Measurements from ENCODE around the gene PMEPA1. TPM values are rescaled to one million over a fixed set of nuclear protein-coding genes. Genes with fewer than 3 reads are reported as not detected.
A peak's percentile ranks its signal among the peaks of the same experiment; 100 is the strongest.

PMEPA1 gene, protein sequence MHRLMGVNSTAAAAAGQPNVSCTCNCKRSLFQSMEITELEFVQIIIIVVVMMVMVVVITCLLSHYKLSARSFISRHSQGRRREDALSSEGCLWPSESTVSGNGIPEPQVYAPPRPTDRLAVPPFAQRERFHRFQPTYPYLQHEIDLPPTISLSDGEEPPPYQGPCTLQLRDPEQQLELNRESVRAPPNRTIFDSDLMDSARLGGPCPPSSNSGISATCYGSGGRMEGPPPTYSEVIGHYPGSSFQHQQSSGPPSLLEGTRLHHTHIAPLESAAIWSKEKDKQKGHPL
- 3.3 and 3.4 TPM in 2 replicates for total RNA-seq (2014; rRNA removed; shearing (Covaris generic); ENCODE audit: low replicate concordance)

DNA sequence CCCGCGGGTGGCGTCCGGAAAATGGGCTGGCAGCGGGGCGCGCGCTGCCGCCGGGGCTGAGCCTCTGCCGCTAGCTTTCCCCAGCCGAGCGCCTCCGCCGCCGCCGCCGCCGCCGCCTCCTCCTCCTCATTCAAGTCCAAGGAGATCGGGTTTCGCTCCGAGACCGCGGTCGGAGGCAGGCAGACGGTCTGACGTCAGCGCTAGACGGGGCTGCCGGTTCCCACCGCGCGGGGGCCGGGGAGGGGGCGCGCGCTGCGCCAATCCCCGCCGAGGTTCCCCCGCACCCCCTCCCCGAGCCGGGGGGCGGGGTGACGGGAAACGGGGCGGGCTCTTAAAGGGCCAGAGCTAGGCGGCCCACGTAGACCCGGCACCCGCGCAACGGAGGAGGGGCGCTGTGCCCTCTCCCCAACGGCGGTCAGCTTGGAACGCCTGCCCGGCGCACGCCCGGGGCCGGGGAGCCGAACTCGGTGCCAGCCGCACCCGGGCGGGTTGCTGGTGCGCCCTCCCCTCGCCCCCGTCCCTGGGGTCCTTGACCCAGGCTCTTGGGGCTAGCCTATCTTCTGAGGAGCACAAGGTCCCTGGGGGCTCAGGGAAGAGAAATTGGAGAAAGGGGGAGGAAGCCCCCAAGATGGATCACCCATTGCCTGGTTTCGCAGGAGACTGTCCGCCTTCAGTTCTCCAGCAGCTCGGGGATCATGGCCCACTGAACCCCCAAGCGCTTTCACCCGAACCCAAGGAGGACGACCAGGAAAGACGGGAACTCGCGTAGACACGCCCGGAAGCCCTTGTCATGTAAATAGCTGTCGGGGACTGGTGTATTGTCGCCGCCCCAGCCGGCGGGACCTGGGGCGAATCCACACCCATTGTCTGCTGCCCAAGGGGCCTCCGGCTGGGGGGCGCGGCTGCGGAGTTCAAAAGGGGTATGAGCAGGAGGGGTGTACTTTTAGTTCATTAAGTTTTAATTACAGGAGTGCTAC is at the start of gene PMEPA1:
TSS of gene PMEPA1 (minus strand) at position 193 of the 977 bp plus-strand sequence. CDS start 433 bp downstream, outside the sequence.
- DNase-seq, result peak; percentile 96
- H3K27me3 ChIP-seq, result no peaks in the 10 kb centered on the region
- H3K4me3 ChIP-seq, result peak within 1 kb of the TSS; percentile 53
- H3K9me3 ChIP-seq, result no peaks in the 10 kb centered on the region
- H3K36me3 ChIP-seq, result no peaks in the 10 kb centered on the region; the same call in 1 of the 2 replicates

DNA sequence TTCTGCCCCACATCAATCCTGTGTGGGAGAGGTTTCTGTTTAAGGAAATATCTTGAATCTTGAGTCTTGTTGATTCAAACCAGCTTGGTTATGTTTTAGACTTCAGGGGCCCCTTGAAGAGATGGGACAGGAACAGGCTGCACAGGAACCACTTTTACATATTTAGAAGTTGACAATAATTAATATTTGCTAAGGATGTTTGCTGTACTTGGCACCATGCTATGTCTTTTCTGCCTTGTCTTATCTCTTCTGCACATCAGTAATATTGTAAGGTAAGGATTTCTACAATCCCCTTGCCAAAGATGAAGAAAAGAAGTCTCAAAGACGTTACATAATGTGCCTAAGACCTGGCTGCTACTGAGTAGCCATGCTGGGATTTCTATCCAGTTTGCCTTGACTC is 48.0 kb upstream of the PMEPA1 start:
- Histone ChIP-seq H3K4me3 (no peak overlapping the region), H3K9me3 (0 out of 2 replicates have a peak, but pooled peaks cover 5% of the 10 kb centered on the region), H3K27me3 (no peaks in the 10 kb centered on the region), H3K36me3 (no peaks in the 10 kb centered on the region)
- DNase-seq, result no peak

DNA sequence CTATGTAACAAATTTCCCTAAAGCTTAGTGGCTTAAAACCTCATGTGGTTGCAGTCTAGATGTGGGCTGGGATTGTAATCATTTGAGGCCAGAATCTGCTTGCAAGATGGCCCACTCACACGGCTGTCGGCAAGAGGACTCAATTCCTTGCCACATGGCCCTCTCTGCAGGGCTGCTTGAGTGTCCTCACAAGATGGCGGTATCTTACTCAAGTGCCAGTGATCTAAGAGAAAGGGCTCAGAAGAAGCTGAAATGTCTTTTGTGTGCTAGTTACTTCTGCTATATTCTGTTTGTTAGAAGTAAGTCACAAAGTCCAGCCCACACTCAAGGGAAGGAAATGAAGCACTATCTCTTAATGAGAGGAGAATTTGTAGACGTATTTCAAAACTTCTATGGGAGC is 47.1 kb upstream of the PMEPA1 start:
- H3K27me3 ChIP-seq, result no peaks in the 10 kb centered on the region
- DNase-seq, result no peak
- H3K9me3 ChIP-seq, result 0 out of 2 replicates have a peak, but pooled peaks cover 5% of the 10 kb centered on the region
- no peak overlapping the region for H3K4me3 ChIP-seq
- H3K36me3 ChIP-seq, result no peaks in the 10 kb centered on the region

DNA sequence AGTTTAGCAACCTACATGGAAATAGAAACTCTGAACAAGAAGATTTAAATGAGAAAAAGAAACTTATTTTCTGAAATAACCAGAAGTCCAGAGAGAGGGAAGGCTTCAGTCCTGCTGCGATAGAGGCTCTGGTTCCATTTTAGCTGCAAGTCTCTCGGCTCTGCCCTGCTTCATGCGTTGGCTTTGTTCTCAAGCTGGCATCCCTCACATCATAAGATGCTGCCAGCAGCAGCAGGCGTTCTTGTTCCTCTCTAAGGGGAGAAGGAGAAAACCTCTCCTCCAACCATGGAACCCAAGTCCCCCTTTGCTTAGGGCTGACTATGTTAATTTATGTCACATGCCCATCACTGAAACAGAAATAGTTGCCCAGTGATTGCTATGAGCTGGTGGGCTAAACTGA is 46.4 kb upstream of the PMEPA1 start:
- Histone ChIP-seq H3K27me3 (no peaks in the 10 kb centered on the region), H3K36me3 (no peaks in the 10 kb centered on the region), H3K9me3 (0 out of 2 replicates have a peak, but pooled peaks cover 5% of the 10 kb centered on the region), H3K4me3 (no peak overlapping the region)
- DNase-seq, result no peak

DNA sequence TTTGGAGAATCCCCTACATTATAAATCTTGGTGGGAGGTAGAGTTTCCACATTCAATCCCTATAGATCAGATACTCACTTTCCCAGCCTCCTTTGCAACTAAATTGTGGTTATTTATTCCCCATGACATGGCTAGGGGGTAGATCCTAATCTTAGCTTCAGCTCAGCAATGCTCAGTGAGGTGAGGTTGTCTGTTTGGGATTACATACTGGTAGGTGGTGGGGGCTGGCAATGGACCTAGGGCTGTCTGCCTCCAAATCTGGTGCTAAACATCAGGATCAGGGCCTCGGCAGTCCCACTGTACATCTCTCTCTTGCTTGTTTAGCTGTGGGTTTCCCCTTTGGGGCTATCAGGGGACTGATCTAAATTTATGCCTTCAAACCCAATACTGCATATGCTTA is 45.8 kb upstream of the PMEPA1 start:
- DNase-seq, result no peak
- H3K36me3 ChIP-seq, result no peaks in the 10 kb centered on the region
- 0 out of 2 replicates have a peak, but pooled peaks cover 5% of the 10 kb centered on the region for H3K9me3 ChIP-seq
- no peak overlapping the region for H3K4me3 ChIP-seq
- H3K27me3 ChIP-seq, result no peaks in the 10 kb centered on the region

DNA sequence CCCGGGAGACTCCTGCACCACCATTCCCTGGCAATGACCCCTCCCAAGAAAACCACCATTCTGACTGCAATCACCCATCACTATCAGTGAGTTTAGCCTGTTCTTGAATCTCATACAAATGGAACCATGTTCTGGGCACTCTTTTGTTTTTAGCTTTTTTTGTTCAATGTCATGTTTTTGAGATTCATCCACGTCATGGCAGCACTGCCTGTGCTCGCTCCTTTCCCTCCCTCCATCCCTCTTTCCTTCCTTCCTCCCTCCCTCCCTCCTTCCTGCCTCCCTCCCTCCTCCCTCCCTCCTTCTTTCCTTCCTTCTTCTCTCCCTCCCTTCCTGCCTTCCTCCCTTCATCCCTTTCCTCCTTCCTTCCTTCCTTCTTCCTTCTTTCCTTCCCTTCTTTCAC is 44.4 kb upstream of the PMEPA1 start:
- no peak for DNase-seq
- Histone ChIP-seq H3K27me3 (no peaks in the 10 kb centered on the region), H3K4me3 (no peak overlapping the region), H3K36me3 (no peaks in the 10 kb centered on the region), H3K9me3 (0 out of 2 replicates have a peak, but pooled peaks cover 5% of the 10 kb centered on the region)

DNA sequence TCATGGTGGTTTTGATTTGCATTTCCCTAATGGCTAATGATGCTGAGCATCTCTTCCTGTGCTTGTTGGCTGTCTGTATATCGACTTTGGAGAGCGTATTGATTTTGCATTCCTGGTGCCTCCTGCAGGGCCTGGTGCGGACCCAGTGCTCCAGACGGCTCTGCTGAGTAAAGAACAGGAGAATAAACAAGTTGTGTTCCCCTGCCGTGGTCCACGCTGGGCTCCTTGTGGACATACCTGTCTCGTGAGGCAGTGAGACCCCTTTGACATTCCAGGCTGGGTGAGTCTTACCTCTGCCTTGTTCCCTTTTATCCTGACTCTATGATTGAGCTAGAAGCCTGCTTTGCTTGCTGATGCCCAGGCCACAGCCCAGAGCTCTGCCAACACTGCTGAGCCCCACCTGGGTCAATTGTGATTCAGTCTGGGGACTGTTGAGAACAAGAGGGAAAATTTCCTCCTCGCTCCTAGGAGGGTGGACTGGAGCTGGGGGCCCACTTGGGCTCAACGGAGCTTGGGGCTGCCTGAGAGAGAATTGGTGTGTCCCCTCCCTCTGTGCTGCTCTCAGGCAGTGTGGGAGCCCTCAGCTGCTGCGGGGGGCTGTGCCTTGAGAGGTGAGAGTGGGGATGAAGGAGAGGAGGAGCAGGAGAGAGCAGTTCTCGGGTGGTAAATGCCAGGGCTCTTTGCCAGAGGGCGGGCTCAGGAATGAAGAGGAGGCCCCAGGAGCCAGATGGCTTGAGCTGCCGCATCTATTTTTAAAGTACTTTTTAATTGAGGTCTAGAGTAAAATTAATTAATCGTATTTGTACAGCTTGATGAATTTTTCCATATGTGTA is 43.7 kb upstream of the PMEPA1 start:
- no peak for DNase-seq
- Histone ChIP-seq H3K36me3 (no peaks in the 10 kb centered on the region), H3K27me3 (no peaks in the 10 kb centered on the region)

DNA sequence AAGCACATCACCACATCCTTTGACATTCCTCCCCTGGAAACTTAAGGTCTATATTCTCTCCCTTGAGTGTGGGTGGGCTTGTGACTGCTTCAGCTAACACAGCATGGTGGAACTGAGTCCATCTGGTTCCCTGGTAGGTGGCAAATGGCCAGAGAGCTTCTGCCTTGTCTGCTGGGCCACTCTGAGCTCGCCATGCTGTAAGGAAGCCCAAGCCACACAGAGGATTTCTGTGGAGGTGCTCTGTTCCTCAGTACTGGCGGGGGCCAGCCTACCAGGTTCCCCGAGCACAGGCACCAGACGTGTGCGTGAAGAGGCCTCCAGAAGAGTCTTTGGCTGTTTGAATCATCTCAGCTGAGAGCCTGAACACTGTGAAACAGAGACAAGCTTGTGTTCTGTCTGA is 41.6 kb upstream of the PMEPA1 start:
- H3K9me3 ChIP-seq, result no peaks in the 10 kb centered on the region
- no peak for DNase-seq
- no peaks in the 10 kb centered on the region for H3K27me3 ChIP-seq
- no peak overlapping the region for H3K4me3 ChIP-seq
- H3K36me3 ChIP-seq, result no peaks in the 10 kb centered on the region

More for the DNA sequence above, 43.7 kb upstream of the PMEPA1 start:
- Histone ChIP-seq H3K4me3 (no peak overlapping the region), H3K9me3 (0 out of 2 replicates have a peak, but pooled peaks cover 5% of the 10 kb centered on the region)

DNA sequence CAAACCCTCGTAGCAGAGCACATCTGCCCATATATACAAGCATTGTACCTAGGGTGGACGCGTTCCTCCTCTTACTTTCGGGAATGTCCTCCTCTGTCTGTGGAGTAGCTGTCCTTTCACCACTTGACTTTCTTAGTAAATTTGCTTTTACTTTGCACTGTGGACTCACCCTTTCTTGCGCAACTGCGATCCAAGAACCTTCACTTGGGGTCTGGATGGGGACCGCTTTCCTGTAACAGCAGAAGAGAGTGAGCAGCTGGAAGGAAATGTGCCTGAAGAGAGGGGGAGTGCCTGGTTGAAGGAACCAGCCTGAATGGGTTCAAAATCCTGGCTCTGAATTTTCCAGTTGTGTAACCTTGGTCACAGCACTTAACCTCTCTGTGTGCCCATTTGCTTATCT is 40.1 kb upstream of the PMEPA1 start:
- H3K36me3 ChIP-seq, result no peaks in the 10 kb centered on the region
- H3K4me3 ChIP-seq, result no peak overlapping the region
- H3K9me3 ChIP-seq, result no peaks in the 10 kb centered on the region
- no peaks in the 10 kb centered on the region for H3K27me3 ChIP-seq
- no peak for DNase-seq

DNA sequence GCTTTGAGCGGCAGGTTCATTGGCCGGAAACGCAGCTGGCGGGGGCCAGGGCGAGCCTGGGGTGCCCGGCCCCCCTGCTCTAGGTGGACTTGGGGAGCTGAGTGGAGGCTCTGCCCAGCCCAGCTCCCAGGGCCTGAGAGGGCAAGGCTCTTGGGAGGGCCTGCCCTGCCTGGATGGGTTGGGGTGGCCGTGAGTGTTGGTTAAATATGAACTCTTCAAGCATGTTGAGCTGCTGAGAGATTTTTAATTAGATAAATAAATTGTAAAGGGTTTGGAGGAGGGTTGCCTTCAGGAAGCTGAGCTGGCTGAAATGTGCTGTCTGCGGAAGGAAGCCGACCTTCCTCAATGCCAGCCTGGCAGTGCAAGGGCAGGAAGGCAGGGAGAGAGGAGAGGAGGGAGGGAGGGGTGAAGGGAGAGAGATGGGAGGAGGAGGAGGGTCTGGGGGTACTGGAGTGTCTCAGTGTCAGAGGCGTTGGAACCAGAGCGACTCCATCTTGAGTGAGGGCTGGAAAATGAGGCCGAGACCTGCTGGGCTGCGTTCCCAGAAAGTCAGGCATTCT is 39.4 kb upstream of the PMEPA1 start:
- Histone ChIP-seq H3K27me3 (no peaks in the 10 kb centered on the region), H3K36me3 (no peaks in the 10 kb centered on the region), H3K4me3 (peak overlapping the region; percentile 32), H3K9me3 (no peaks in the 10 kb centered on the region)
- no peak for DNase-seq

DNA sequence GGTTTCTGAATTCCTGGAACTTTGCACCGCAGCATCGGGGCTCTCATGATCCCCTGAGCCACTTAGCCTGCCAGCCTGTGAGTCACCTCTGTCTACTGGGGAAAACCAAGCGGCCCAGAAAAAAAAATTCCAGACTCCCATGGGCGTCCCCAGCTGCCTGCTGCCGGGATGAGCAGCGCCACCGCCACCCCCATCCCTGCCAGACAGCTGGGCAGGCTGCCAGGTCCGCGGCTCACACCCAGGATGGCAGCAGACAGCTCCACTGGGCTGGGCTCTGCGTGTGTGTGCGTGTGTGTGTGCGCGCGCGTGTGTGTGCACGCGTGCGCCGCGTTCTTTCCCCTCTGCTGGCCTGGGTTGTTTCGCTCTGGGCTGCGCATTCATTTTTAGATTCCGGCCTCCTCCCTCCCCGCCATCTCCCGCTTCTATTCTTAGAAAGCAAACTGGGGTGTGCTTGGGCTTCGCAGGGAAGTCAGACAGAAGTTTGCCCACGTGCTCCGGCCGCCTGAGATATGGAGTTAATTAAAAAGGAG is 38.9 kb upstream of the PMEPA1 start:
- Histone ChIP-seq H3K27me3 (no peaks in the 10 kb centered on the region), H3K9me3 (no peaks in the 10 kb centered on the region), H3K36me3 (no peaks in the 10 kb centered on the region), H3K4me3 (peak overlapping the region; percentile 32)
- peak; percentile 94 for DNase-seq

DNA sequence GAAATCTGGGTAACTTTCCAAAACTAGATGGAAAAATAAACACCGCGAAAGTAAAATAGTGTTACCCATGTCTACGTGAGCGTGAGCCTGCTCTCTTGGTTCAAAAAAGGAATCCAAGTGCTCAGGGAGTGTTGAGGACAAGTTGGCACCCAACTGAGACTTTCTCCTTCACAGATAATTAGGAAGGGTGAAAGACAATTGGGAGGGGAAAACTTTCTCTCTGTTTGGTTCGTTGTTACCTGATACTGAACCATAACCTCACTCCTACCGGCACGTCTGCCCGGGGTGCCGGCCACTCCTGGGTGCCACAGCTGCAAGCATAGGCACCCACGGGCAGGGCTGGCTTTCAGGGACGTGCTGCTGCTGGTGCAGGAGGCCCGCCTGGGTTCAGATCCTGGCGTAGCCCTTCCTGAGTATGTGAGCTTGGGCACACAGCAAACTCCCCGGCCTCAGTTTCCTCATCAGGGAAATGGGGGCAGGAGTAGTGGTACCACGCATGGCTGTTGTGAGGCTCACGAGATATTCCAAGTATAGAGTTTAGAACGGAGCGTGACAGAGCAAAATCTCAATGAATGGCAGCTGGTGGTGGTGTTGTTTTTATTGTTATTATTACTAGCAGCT is 38.2 kb upstream of the PMEPA1 start:
- Histone ChIP-seq H3K36me3 (no peaks in the 10 kb centered on the region), H3K9me3 (no peaks in the 10 kb centered on the region), H3K27me3 (no peaks in the 10 kb centered on the region), H3K4me3 (no peak overlapping the region; the same call in 1 of the 2 replicates)
- DNase-seq, result no peak

DNA sequence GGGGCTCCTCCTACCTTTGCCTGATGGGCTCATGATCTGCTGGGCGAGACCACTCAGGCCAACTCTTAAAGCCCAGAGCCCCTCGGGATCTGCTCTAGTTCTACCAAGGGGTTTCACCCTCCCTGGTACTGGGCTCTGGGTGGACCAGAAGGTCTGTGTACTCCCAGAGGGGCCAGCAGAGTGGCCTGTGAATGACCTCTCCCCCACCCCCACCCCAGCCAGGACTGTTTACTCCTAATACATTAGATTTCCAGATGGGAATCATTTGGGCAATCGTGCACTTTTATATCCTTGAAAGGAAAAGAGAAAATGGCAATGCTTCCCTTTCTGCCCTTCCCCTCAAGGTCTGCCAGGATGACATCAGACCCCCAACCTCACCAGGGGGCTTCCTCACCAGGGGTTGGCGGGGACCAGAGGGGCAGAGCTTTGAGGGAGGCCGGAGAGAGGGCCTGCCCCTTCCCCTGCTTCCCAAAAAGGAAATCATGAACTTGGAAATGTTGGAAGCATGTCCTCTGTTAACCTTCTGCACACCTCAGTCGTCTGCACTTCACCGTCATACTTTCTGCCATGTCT is 37.1 kb upstream of the PMEPA1 start:
- Histone ChIP-seq H3K36me3 (no peaks in the 10 kb centered on the region), H3K4me3 (no peak overlapping the region), H3K27me3 (no peaks in the 10 kb centered on the region), H3K9me3 (no peaks in the 10 kb centered on the region)
- no peak for DNase-seq

DNA sequence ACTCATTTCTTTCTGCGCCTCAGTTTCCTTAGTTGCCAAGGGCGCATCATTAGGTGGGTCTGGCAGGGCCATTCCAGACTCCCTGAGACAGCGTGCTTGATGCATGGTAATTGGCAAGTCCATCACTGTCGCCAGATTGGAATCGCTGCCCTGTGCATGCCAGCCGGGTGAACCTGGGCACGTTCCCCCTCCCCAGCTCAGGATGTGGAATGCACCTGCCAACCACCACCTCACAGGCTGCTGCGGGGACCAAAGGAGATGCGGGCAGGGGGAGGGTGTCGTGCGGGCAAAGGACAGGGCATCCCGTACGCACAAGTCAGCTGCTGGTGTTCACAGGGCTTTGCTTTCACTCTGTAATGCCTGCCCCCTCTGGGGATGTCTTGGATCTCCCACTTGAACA is 36.4 kb upstream of the PMEPA1 start:
- Histone ChIP-seq H3K36me3 (no peaks in the 10 kb centered on the region), H3K9me3 (no peaks in the 10 kb centered on the region), H3K4me3 (no peak overlapping the region), H3K27me3 (no peaks in the 10 kb centered on the region)
- DNase-seq, result no peak

DNA sequence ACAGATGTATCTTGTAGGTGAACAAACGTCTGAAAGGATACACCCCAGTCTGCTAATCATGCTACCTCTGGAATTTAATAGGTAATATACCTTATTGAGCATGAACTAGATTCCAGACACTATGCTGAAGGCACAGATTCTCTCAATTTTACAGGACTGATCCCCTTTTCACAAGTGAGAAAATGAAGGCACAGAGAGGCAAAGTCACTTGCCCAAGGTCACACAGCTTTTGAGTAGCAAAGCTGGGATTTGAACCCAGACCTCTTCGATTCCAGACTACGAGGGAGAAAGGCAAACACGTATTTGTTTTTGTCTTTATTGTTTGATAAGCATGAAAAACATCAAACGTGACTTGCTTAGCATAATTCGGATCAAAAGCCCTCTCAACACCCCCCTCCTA is 34.4 kb upstream of the PMEPA1 start:
- Histone ChIP-seq H3K9me3 (no peaks in the 10 kb centered on the region), H3K4me3 (no peak overlapping the region), H3K27me3 (no peaks in the 10 kb centered on the region), H3K36me3 (no peaks in the 10 kb centered on the region)
- no peak for DNase-seq

Measured in MG63 (cell line).